Panc1 (cell line): ENCODE data around the gene MICA. TPM values are rescaled to one million over a fixed set of nuclear protein-coding genes. Genes with fewer than 3 reads are reported as not detected.
"Not testable (repeated sequence)": the region's sequence is repeated elsewhere in the genome, so short reads cannot be mapped to it uniquely, and the experiment has no call there.

Source experiments
- ATAC-seq: fragments of 200-7000 bp; cut with Tn5 transposase; 2 replicates; pipeline ENCODE4 v1.9.1; 2020; ENCODE audit warnings: mild to moderate bottlenecking, moderate library complexity
- BruUV-seq: library from RNA; stranded (reverse); fragments of 400-500 nt; replicated peaks from 2 replicates; lab custom pipeline; 2021; lab: Mats Ljungman, UMichigan
- CTCF ChIA-PET: fragments of 300-600 bp; sonication (Branson Sonifier 250); formaldehyde crosslinking; loops from one replicate; lab custom pipeline; 2022; ENCODE audit warnings: antibody characterized with exemption; lab: Charles Lee
- POLR2A ChIA-PET: fragments of 300-600 bp; sonication (Branson Sonifier 250); formaldehyde crosslinking; loops from one replicate; lab custom pipeline; 2022; ENCODE audit warnings: antibody characterized with exemption; lab: Charles Lee
- DNase-seq: peaks from one replicate; pipeline ENCODE4 v3.0.0-alpha.2; 2010; ENCODE audit warnings: low read depth, low spot score
- H3K27ac ChIP-seq: 2 replicates; pipeline ENCODE4 v1.5.1; 2011; ENCODE audit warnings: mild to moderate bottlenecking, low read length, inconsistent platforms
- H3K27me3 ChIP-seq: fragments of 200-500 bp; sonication (Bioruptor generic); 2 replicates; pipeline ENCODE4 v1.6.0; 2014; ENCODE audit warnings: low read length, inconsistent platforms; ENCODE audit not compliant: control insufficient read depth, insufficient read depth
- H3K36me3 ChIP-seq: fragments of 200-500 bp; sonication (Bioruptor generic); 2 replicates; pipeline ENCODE4 v1.5.1; 2014; ENCODE audit warnings: inconsistent platforms, mild to moderate bottlenecking, low read length, moderate library complexity; ENCODE audit not compliant: control insufficient read depth, insufficient read depth
- H3K4me1 ChIP-seq: 2 replicates; pipeline ENCODE4 v1.5.1; 2011; ENCODE audit warnings: inconsistent platforms, mild to moderate bottlenecking, low read length, moderate library complexity; ENCODE audit not compliant: control insufficient read depth, insufficient read depth
- H3K4me3 ChIP-seq, 2 experiments: 2 replicates each; pipeline ENCODE4 v1.5.1; 2011 to 2012; ENCODE audit warnings: low read depth in 2 of 2, low read length in 2 of 2, mild to moderate bottlenecking in 2 of 2, inconsistent platforms in 1 of 2, moderate library complexity in 1 of 2
- H3K9me3 ChIP-seq: fragments of 200-500 bp; sonication (Bioruptor generic); 2 replicates; pipeline ENCODE4 v1.5.1; 2014; ENCODE audit warnings: low read depth, mild to moderate bottlenecking, inconsistent platforms, low read length, moderate library complexity; ENCODE audit not compliant: control insufficient read depth, insufficient read depth
- POLR2AphosphoS5 ChIP-seq: IDR thresholded peaks from 2 replicates; pipeline ENCODE4 v1.6.1; 2012; ENCODE audit warnings: mild to moderate bottlenecking, low read depth, low read length, moderate library complexity
- SIN3A ChIP-seq: IDR thresholded peaks from 2 replicates; pipeline ENCODE4 v1.6.1; 2012; ENCODE audit warnings: low read depth, mild to moderate bottlenecking, low read length, moderate library complexity, borderline replicate concordance; ENCODE audit not compliant: insufficient read depth
- TCF7L2 ChIP-seq: IDR thresholded peaks from 2 replicates; pipeline ENCODE4 v1.6.1; 2011; ENCODE audit warnings: mild to moderate bottlenecking, low read depth, low read length, inconsistent platforms
- in situ Hi-C: cut with HindIII; loops from 2 replicates; pipeline ENCODE4 v1.10.0; 2016; ENCODE audit warnings: low sequenced_read_pairs, low pct_unique_long_range_greater_than_20kb
- intact Hi-C: fragments of 100-400 bp; cut with micrococcal nuclease; formaldehyde crosslinking; loops from one replicate; pipeline ENCODE4 v1.10.0; 2022; ENCODE audit not compliant: unreplicated experiment
- total RNA-seq: library from RNA; stranded (reverse); gene quantifications from one replicate; pipeline ENCODE4 v1.2.1, GENCODE V29; 2021; ENCODE audit not compliant: unreplicated experiment
- TF ChIP-seq, protein P1 (sequence below): fragments of 450-650 bp; IDR thresholded peaks from 2 replicates; pipeline ENCODE4 v1.5.1; 2017; ENCODE audit warnings: mild to moderate bottlenecking

The MICA gene
- total RNA-seq, 1 experiment from 2014 or later, result 33.9 TPM

DNA sequence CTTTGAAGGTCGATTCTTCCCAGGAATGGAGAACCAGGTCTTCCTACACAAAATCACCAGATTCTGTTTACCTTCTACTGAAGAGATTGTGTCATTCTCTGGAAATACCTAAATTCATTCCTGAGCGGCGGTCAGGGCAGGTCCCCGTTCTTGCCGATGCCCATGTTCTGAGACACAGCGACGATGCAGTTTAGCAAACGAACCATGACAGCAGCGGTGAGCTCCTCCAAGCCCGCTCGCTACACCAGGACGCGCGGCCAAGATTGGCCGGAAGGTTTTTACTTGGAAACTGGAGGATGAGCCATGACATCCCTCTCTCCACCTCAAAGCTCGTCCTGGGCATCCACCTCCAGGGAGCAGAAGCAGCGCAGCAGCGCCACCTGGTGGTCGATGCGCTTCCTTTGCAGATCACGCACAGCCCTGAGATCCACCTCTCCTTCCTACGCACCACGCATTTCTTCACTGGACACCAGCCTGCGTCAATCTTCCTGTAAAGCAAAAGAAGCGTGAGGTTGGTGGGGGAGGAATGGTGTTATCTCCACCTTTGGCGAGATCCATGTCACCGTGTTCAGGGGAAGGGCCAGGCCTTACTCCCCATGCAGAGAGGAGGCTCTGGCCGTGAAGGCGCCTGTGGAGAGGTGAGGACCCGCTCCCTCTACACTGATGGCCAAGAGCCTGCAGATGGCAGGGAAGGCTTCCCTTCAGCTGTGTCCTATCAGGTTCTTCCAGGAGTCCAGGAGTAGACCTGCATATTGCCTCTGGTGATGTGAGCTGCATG is 36.5 kb upstream of the MICA start:
- H3K27me3 ChIP-seq, result peaks cover 37% of the 10 kb centered on the region
- intact Hi-C loops, result loop anchor here (2.0 to 5.0 kb wide), 2 partner anchors 170 to 230 kb away; partner anchors contain the start of gene PSORS1C2
- CTCF ChIA-PET, result interaction anchor here (0.6 to 1.4 kb wide), 5 partner anchors 169 to 228 kb away, joined by 3 to 8 read pairs (median 4); partner anchors contain the start of gene PSORS1C2

DNA sequence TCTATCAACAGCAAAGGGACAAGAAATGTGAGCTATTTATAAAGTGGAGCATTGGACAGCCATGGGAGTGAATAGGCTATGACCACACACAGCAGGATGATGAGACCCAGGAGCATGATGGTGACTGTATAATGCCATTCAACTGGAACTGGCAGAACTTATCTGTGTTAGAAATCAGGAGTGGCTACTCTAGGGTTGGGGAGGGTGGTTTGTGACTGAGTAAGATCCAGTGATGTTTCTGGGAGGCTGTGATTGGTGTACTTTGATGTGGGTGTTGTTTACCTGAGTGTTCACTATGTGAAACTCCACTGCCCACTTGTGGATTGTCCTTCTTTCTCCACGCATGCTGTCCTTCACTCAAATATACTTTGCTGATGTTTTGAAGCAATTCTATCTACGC is 34.9 kb upstream of the MICA start:
- Histone ChIP-seq H3K36me3 (no peaks in the 10 kb centered on the region), H3K4me3 (no peak overlapping the region), H3K9me3 (no peaks in the 10 kb centered on the region), H3K27me3 (peaks cover 43% of the 10 kb centered on the region), H3K27ac (no peak overlapping the region), H3K4me1 (no peaks in the 10 kb centered on the region)
- no TSS peak for BruUV-seq
- ChIA-PET POLR2A (no interaction called here), CTCF (interaction anchor here (0.5 kb wide), 1 partner anchor 171 kb away, joined by 8 read pairs; no protein-coding TSS in a partner anchor)
- intact Hi-C loops (loop anchor here (5.0 kb wide), 1 partner anchor 231 kb away; the partner anchor contains the start of gene PSORS1C2), in situ Hi-C loops (no loop called here)
- DNase-seq (no peak), ATAC-seq (no peak)
- no peak for TF ChIP-seq SIN3A
- TF ChIP-seq, protein P1, sequence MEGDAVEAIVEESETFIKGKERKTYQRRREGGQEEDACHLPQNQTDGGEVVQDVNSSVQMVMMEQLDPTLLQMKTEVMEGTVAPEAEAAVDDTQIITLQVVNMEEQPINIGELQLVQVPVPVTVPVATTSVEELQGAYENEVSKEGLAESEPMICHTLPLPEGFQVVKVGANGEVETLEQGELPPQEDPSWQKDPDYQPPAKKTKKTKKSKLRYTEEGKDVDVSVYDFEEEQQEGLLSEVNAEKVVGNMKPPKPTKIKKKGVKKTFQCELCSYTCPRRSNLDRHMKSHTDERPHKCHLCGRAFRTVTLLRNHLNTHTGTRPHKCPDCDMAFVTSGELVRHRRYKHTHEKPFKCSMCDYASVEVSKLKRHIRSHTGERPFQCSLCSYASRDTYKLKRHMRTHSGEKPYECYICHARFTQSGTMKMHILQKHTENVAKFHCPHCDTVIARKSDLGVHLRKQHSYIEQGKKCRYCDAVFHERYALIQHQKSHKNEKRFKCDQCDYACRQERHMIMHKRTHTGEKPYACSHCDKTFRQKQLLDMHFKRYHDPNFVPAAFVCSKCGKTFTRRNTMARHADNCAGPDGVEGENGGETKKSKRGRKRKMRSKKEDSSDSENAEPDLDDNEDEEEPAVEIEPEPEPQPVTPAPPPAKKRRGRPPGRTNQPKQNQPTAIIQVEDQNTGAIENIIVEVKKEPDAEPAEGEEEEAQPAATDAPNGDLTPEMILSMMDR, result no peak; the same call in 1 of the 2 replicates

More for the DNA sequence above, 36.5 kb upstream of the MICA start:
- POLR2A ChIA-PET, result interaction anchor here (1.3 kb wide), 1 partner anchor 9 kb away, joined by 3 read pairs; no protein-coding TSS in a partner anchor
- Histone ChIP-seq H3K9me3 (no peaks in the 10 kb centered on the region), H3K36me3 (no peaks in the 10 kb centered on the region), H3K4me1 (no peaks in the 10 kb centered on the region), H3K27ac (no peak overlapping the region), H3K4me3 (peak overlapping the region; percentile 21 to 49)
- peak; percentile 86 for DNase-seq
- in situ Hi-C loops, result no loop called here
- TF ChIP-seq POLR2AphosphoS5, result no peak
- no peak for TF ChIP-seq SIN3A
- TF ChIP-seq, protein P1, result peak; percentile 94
- no peak for TF ChIP-seq TCF7L2
- no TSS peak for BruUV-seq
- peak; percentile 100 for ATAC-seq

DNA sequence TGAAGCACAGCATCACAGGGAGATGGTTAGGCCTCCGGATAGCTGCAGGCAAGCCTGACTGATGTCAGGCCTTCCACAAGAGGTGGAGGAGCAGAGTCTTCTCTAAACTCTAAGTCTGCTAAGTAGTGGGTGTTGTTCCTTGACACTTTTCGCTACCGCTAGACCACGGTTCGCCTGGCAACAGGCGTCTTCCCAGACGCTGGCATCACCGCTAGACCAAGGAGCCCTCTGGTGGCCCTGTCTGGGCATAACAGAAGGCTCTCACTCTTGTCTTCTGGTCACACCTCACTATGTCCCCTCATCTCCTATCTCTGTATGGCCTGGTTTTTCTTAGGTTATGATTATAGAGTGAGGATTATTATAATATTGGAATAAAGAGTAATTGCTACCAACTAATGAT is 29.3 kb upstream of the MICA start:
- H3K36me3 ChIP-seq, H3K9me3 ChIP-seq, H3K4me1 ChIP-seq, BruUV-seq, H3K4me3 ChIP-seq, in situ Hi-C loops, POLR2A ChIA-PET, H3K27ac ChIP-seq, intact Hi-C loops, DNase-seq: not testable (repeated sequence)
- peaks cover 34% of the 10 kb centered on the region for H3K27me3 ChIP-seq
- CTCF ChIA-PET, result interaction anchor here (0.6 to 1.0 kb wide), 3 partner anchors 25 to 320 kb away, joined by 3 to 4 read pairs (median 3); no protein-coding TSS in a partner anchor
- peak; percentile 66; the same call in 1 of the 2 replicates for ATAC-seq
- TF ChIP-seq, protein P1, result peak; percentile 68
